Activated T-cell treated with anti-CD3 and anti-CD28 coated beads for 24 hours (primary cell): ENCODE results near the gene PLEKHG4B.
"Not testable (repeated sequence)": the region's sequence is repeated elsewhere in the genome, so short reads cannot be mapped to it uniquely, and the experiment has no call there.

Source experiments
- DNase-seq: peaks from one replicate; pipeline ENCODE4 v3.0.0-alpha.2; 2020; ENCODE audit warnings: low read depth

The PLEKHG4B gene

DNA sequence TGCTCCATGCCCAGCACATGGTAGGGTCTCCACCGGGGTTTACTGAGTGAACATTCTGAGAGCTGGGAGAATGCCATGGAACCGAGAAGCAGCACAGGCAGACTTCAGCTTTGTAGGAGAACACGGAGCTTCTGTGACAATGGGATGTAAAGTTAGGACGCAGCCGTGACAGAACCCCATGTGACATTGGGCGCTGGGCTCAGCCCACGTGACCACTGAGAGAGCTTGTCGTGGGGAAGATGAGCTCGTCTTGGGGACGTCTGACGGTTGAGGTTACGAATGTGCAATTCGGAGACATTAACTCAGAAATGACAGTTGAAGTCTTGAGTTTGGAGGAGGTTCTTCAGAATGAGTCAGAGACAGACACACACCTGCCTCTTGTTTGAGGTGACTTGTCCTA lies 139.7 kb downstream of the PLEKHG4B start:
- DNase-seq = no peak

DNA sequence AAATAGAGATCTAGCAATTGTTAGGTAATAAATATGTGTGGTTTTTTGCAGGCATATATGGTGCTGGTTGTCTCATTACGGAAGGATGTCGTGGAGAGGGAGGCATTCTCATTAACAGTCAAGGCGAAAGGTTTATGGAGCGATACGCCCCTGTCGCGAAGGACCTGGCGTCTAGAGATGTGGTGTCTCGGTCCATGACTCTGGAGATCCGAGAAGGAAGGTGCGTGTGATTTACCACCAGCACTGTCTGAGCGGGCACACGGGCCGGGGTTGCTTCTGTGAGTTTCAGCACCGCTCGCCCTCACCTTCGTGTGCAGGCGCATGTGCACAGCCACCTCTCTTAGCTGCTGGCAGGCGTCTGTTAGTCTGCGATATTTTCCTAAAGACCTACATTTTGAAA lies 141.5 kb downstream of the PLEKHG4B start:
- DNase-seq = not testable (repeated sequence)

DNA sequence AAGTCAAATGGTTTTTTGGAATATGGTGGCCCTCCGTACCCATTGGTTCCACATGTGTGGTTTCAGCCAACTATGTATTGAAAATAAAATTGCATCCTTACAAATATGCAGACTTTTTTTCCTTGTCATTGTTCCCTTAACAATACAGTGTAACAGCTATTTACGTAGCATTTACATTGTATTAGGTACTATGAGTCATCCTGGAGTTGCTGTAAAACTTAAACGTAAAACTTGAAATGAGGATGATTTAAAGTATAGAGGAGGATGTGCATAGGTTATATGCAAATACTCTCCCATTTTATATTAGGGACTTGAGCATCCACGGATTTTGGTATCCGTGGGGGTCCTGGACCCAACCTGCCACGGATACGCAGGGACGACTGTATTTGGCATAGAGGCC lies 142.5 kb downstream of the PLEKHG4B start:
- no peak for DNase-seq

DNA sequence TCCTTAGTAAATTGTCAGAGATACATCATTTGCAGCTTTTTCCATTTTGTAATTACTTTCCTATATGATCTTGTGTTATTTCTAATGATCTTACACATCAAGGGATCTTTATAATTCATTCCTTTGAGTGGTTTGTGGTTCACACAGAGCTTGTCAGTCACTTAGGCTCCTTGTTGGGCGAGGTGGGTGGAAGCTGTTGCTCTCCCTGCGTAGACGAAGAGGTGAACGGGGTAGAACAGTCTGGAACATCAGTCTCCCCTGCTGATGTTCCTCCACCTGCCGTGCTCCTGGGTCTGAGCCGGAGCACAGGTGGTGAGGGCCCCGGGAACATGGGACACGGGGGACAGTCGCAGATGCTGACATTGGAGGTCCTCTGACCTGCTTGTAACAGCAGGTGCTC lies 143.6 kb downstream of the PLEKHG4B start:
- not testable (repeated sequence) for DNase-seq

DNA sequence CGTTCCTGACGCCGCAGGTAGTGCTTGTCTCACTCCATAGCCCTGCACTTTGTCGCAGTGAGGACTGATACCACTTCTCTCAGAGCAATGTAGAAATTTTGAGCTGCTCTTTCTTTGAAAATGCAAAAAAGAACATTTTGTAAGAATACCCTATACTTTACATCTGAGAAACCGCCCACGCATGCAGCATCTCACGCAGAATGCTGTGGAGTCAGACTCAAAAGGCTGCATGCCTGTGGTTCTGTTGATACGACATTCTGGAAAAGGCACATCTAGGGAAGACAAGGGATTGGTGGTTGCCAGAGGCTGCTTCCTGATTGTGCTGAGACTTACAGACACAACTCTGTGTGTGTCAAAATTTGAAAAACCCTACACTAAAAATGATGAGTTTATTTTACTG lies 146.0 kb downstream of the PLEKHG4B start:
- DNase-seq = not testable (repeated sequence)
